Measurements from ENCODE around the gene CHST13. TPM values are rescaled to one million over a fixed set of nuclear protein-coding genes. Genes with fewer than 3 reads are reported as not detected.
"Not testable (repeated sequence)": the region's sequence is repeated elsewhere in the genome, so short reads cannot be mapped to it uniquely, and the experiment has no call there.

CHST13 gene
- total RNA-seq, 3 donors from 2014 or later (not counting 1 experiment from before 2014, with no cell fraction given), result 0.19 to 0.20 TPM; not detected in 1

DNA sequence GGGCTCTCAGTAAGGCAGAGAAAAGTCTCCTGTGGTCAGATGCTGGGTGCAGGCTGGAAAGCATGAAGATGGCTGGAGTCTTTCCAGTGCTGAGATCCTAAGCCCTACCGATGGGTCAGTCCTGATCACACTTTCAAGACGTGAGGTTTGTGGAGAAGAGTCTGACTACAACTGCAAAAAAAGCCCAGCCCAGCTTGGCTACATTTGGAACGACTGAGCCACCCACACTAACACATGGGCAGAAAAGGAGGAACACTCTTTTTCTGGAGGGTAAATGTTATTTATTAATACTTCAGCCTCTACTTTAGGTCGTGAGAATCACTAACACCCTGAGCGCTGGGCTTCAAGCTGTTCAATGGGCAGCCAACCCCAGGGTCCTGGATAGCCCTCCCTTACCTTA lies 56.8 kb downstream of the CHST13 start:
- H3K27me3 Mint-ChIP-seq (ENCODE audit: low read depth in 2 of 2), result peaks cover 11 to 16% of the 10 kb centered on the region in 2 donors

DNA sequence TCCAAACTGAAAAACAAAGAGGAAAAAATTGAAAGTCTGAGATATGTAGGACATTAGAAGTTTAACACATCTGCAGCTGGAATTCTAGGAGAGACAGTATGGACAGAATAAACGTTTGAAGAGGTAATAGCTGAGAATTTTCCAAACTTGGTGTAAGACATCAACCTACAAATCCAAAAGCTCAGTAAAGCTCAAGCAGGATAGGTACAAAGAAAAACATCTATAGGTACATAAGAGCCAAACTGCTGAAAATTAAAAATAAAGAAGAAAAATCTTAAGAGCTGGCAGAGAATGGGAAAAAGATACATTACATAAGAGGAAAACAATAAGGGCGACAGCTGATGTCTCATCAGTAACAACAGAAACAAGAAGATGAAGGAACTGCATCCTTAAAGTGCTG lies 57.6 kb downstream of the CHST13 start:
- intact Hi-C loops (cut with micrococcal nuclease), result no loop called here

More for the DNA sequence above, 56.8 kb downstream of the CHST13 start:
- no peak overlapping the region for H3K27ac Mint-ChIP-seq
- intact Hi-C loops (cut with micrococcal nuclease), result no loop called here
- TF ChIP-seq, protein P1, sequence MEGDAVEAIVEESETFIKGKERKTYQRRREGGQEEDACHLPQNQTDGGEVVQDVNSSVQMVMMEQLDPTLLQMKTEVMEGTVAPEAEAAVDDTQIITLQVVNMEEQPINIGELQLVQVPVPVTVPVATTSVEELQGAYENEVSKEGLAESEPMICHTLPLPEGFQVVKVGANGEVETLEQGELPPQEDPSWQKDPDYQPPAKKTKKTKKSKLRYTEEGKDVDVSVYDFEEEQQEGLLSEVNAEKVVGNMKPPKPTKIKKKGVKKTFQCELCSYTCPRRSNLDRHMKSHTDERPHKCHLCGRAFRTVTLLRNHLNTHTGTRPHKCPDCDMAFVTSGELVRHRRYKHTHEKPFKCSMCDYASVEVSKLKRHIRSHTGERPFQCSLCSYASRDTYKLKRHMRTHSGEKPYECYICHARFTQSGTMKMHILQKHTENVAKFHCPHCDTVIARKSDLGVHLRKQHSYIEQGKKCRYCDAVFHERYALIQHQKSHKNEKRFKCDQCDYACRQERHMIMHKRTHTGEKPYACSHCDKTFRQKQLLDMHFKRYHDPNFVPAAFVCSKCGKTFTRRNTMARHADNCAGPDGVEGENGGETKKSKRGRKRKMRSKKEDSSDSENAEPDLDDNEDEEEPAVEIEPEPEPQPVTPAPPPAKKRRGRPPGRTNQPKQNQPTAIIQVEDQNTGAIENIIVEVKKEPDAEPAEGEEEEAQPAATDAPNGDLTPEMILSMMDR (IDR thresholded peaks at IDR 0.05), result no peak
- no peaks in the 10 kb centered on the region for H3K36me3 Mint-ChIP-seq
- H3K4me1 ChIP-seq (ENCODE audit: control insufficient read depth, insufficient read depth, low read length), result no peaks in the 10 kb centered on the region
- WGBS (ENCODE audit: insufficient coverage), result 94% methylated on average over 4 of the region's 5 CpGs
- H3K27ac ChIP-seq (ENCODE audit: low read length), result no peak overlapping the region
- H3K4me1 Mint-ChIP-seq, result no peaks in the 10 kb centered on the region
- no peaks in the 10 kb centered on the region for H3K9me3 ChIP-seq (ENCODE audit: control insufficient read depth, insufficient read depth, low read length)
- DNase-seq (no peak), ATAC-seq (no peak)
- no peaks in the 10 kb centered on the region for H3K36me3 ChIP-seq (ENCODE audit: control insufficient read depth, insufficient read depth, low read length)
- no peak overlapping the region for H3K4me3 Mint-ChIP-seq
- no peaks in the 10 kb centered on the region for H3K27me3 ChIP-seq (ENCODE audit: control insufficient read depth, insufficient read depth, low read length)
- H3K9me3 Mint-ChIP-seq, result no peaks in the 10 kb centered on the region
- no peak overlapping the region for H3K4me3 ChIP-seq (ENCODE audit: low read length)

DNA sequence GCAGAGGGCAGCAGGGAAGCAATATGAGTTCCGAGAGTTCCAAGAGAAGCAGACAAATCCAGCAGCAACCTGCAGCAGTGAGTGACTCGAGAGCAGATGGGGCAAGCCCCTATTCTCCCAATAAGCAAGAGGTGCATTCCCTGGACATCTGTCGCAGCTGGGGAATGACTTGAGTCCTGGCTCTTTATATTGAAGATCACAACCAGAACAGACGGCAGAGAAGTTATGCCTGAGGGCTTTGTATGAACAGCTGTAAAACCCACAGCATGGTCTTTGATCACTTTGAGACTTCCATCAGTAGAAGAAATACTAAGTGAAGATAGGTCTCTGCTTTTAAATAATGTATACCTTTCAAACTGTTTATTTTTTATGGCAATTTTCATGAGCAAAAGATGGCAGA lies 58.4 kb downstream of the CHST13 start:
- no peaks in the 10 kb centered on the region for H3K9me3 ChIP-seq (ENCODE audit: control insufficient read depth, insufficient read depth, low read length)
- H3K4me1 ChIP-seq (ENCODE audit: control insufficient read depth, insufficient read depth, low read length), result no peaks in the 10 kb centered on the region
- Mint-ChIP-seq H3K9me3 (no peaks in the 10 kb centered on the region), H3K4me3 (no peak overlapping the region), H3K36me3 (no peaks in the 10 kb centered on the region), H3K4me1 (no peaks in the 10 kb centered on the region), H3K27me3 (ENCODE audit: low read depth in 2 of 2) (peaks cover 11 to 25% of the 10 kb centered on the region in 2 donors), H3K27ac (no peak overlapping the region)
- DNase-seq (no peak), ATAC-seq (no peak)
- no peaks in the 10 kb centered on the region for H3K36me3 ChIP-seq (ENCODE audit: control insufficient read depth, insufficient read depth, low read length)
- 84% methylated on average over 4 of the region's 4 CpGs for WGBS (ENCODE audit: insufficient coverage)
- intact Hi-C loops (cut with micrococcal nuclease), result no loop called here
- TF ChIP-seq, protein P1 (IDR thresholded peaks at IDR 0.05), result no peak
- no peak overlapping the region for H3K27ac ChIP-seq (ENCODE audit: low read length)
- H3K4me3 ChIP-seq (ENCODE audit: low read length), result no peak overlapping the region
- no peaks in the 10 kb centered on the region for H3K27me3 ChIP-seq (ENCODE audit: control insufficient read depth, insufficient read depth, low read length)

More for the DNA sequence above, 57.6 kb downstream of the CHST13 start:
- H3K4me1 ChIP-seq (ENCODE audit: control insufficient read depth, insufficient read depth, low read length), result no peaks in the 10 kb centered on the region
- no peak overlapping the region for H3K27ac ChIP-seq (ENCODE audit: low read length)
- 83% methylated on average over 1 of the region's 2 CpGs for WGBS (ENCODE audit: insufficient coverage)
- no peaks in the 10 kb centered on the region for H3K36me3 ChIP-seq (ENCODE audit: control insufficient read depth, insufficient read depth, low read length)
- H3K27me3 ChIP-seq (ENCODE audit: control insufficient read depth, insufficient read depth, low read length), result no peaks in the 10 kb centered on the region
- Mint-ChIP-seq H3K36me3 (no peaks in the 10 kb centered on the region), H3K4me1 (no peaks in the 10 kb centered on the region), H3K27me3 (ENCODE audit: low read depth in 2 of 2) (peaks cover 11 to 18% of the 10 kb centered on the region in 2 donors), H3K9me3 (no peaks in the 10 kb centered on the region), H3K4me3 (no peak overlapping the region), H3K27ac (no peak overlapping the region)
- DNase-seq, result no peak
- no peak for ATAC-seq
- TF ChIP-seq, protein P1 (IDR thresholded peaks at IDR 0.05), result no peak
- H3K4me3 ChIP-seq (ENCODE audit: low read length), result no peak overlapping the region
- H3K9me3 ChIP-seq (ENCODE audit: control insufficient read depth, insufficient read depth, low read length), result no peaks in the 10 kb centered on the region

DNA sequence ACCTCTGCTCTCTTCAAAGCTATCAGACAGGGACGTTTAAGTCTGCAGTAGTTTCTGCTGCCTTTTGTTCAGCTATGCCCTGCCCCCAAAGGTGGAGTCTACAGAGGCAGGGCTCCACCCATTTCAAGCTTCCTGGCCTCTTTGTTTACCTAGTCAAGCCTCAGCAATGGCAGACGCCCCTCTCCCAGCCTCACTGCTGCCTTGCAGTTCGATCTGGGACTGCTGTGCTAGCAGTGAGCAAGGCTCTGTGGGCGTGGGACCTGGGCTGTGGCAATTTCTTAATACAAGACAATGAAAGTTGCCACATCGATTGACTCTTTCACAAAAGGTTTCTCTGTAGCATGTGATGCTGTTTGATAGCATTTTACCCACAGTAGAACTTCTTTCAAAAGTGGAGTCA lies 67.6 kb downstream of the CHST13 start:
- Mint-ChIP-seq H3K27me3 (ENCODE audit: low read depth in 2 of 2) (peaks cover 10 to 27% of the 10 kb centered on the region in 2 donors), H3K36me3 (peaks cover 11% of the 10 kb centered on the region)
- H3K27me3 ChIP-seq (ENCODE audit: control insufficient read depth, insufficient read depth, low read length); H3K27ac Mint-ChIP-seq; DNase-seq; intact Hi-C loops (cut with micrococcal nuclease); H3K9me3 ChIP-seq (ENCODE audit: control insufficient read depth, insufficient read depth, low read length); H3K4me1 Mint-ChIP-seq; H3K27ac ChIP-seq (ENCODE audit: low read length); H3K4me3 Mint-ChIP-seq; ATAC-seq; H3K4me1 ChIP-seq (ENCODE audit: control insufficient read depth, insufficient read depth, low read length); H3K9me3 Mint-ChIP-seq; H3K36me3 ChIP-seq (ENCODE audit: control insufficient read depth, insufficient read depth, low read length); H3K4me3 ChIP-seq (ENCODE audit: low read length): not testable (repeated sequence)
- 67% methylated on average over 5 of the region's 5 CpGs for WGBS (ENCODE audit: insufficient coverage)

Other genes with a start within 250 kb of the CHST13 start
- gene KLF15, start 166.7 kb upstream of the CHST13 start, total RNA-seq, result under 1 TPM; 0.23 to 0.38 (median 0.36) TPM
- not detected for gene CFAP100, start 129.2 kb upstream of the CHST13 start, total RNA-seq
- gene ZXDC, start 48.3 kb upstream of the CHST13 start, total RNA-seq, result 10 to 100 TPM; 56.1 to 70.2 (median 68.4) TPM
- not detected for gene UROC1, start 6.4 kb upstream of the CHST13 start, total RNA-seq
- not detected for gene C3orf22, start 34.8 kb downstream of the CHST13 start, total RNA-seq
- gene TXNRD3, start 131.0 kb downstream of the CHST13 start, total RNA-seq, result 1 to 10 TPM in 1 of 3 donors, under 1 TPM in 2; 0.77 to 1.1 (median 0.80) TPM
- 1 to 10 TPM; 5.3 to 9.9 (median 8.3) TPM for gene CHCHD6, start 180.1 kb downstream of the CHST13 start, total RNA-seq

All from natural killer cell (primary cell).